ENCODE data around the gene GAL3ST3. TPM values are rescaled to one million over a fixed set of nuclear protein-coding genes. Genes with fewer than 3 reads are reported as not detected.
A peak's percentile ranks its signal among the peaks of the same experiment; 100 is the strongest.
"Not testable (repeated sequence)": the region's sequence is repeated elsewhere in the genome, so short reads cannot be mapped to it uniquely, and the experiment has no call there.

GAL3ST3 gene
- 0.18 TPM in 1 of 2 replicates, not detected in the other for total RNA-seq

GRCh38 chr11:66048547-66049323 is at the start of gene GAL3ST3:
TSS of gene GAL3ST3 (minus strand) at chr11:66049161. CDS start at chr11:66045415, 3,746 bp downstream.
- H3K9me3 Mint-ChIP-seq: no peaks in the 10 kb centered on the region
- DNase-seq (ENCODE audit: low spot score): no peak
- H3K36me3 Mint-ChIP-seq (ENCODE audit: low read depth): peaks cover 14% of the 10 kb centered on the region
- peaks cover 8% of the 10 kb centered on the region for H3K27me3 Mint-ChIP-seq (ENCODE audit: low read depth)
- H3K4me1 Mint-ChIP-seq (ENCODE audit: low read depth): peaks cover 38% of the 10 kb centered on the region
- intact Hi-C loops (cut with micrococcal nuclease): no loop called here
- H3K4me3 Mint-ChIP-seq (ENCODE audit: low read depth): no peak within 1 kb of the TSS
- no peak within 1 kb of the TSS for H3K27ac Mint-ChIP-seq

- H3K4me1 Mint-ChIP-seq (ENCODE audit: low read depth); H3K4me3 Mint-ChIP-seq (ENCODE audit: low read depth); DNase-seq (ENCODE audit: low spot score); H3K27me3 Mint-ChIP-seq (ENCODE audit: low read depth); H3K9me3 Mint-ChIP-seq; H3K27ac Mint-ChIP-seq; intact Hi-C loops (cut with micrococcal nuclease): not testable (repeated sequence)
- H3K36me3 Mint-ChIP-seq (ENCODE audit: low read depth): peaks cover 42% of the 10 kb centered on the region
Observed at GRCh38 chr11:66092125-66092524, 43.2 kb upstream of the GAL3ST3 start.

GRCh38 chr11:66090288-66090687 is 41.3 kb upstream of the GAL3ST3 start:
- H3K4me3 Mint-ChIP-seq (ENCODE audit: low read depth): no peak overlapping the region
- no peak overlapping the region for H3K27ac Mint-ChIP-seq
- peaks cover 8% of the 10 kb centered on the region for H3K4me1 Mint-ChIP-seq (ENCODE audit: low read depth)
- H3K27me3 Mint-ChIP-seq (ENCODE audit: low read depth): no peaks in the 10 kb centered on the region
- peaks cover 45% of the 10 kb centered on the region for H3K36me3 Mint-ChIP-seq (ENCODE audit: low read depth)
- H3K9me3 Mint-ChIP-seq: no peaks in the 10 kb centered on the region
- intact Hi-C loops (cut with micrococcal nuclease): no loop called here
- no peak for DNase-seq (ENCODE audit: low spot score)

GRCh38 chr11:66089067-66089466 is 40.1 kb upstream of the GAL3ST3 start:
- H3K4me1 Mint-ChIP-seq (ENCODE audit: low read depth): peaks cover 13% of the 10 kb centered on the region
- no peak overlapping the region for H3K27ac Mint-ChIP-seq
- H3K4me3 Mint-ChIP-seq (ENCODE audit: low read depth): no peak overlapping the region
- no peaks in the 10 kb centered on the region for H3K9me3 Mint-ChIP-seq
- no peak for DNase-seq (ENCODE audit: low spot score)
- H3K36me3 Mint-ChIP-seq (ENCODE audit: low read depth): peaks cover 45% of the 10 kb centered on the region
- intact Hi-C loops (cut with micrococcal nuclease): no loop called here
- H3K27me3 Mint-ChIP-seq (ENCODE audit: low read depth): no peaks in the 10 kb centered on the region

- H3K36me3 Mint-ChIP-seq (ENCODE audit: low read depth): peaks cover 36% of the 10 kb centered on the region
- no peak overlapping the region for H3K4me3 Mint-ChIP-seq (ENCODE audit: low read depth)
- H3K27ac Mint-ChIP-seq: no peak overlapping the region
- H3K9me3 Mint-ChIP-seq: no peaks in the 10 kb centered on the region
- peaks cover 24% of the 10 kb centered on the region for H3K4me1 Mint-ChIP-seq (ENCODE audit: low read depth)
- no peaks in the 10 kb centered on the region for H3K27me3 Mint-ChIP-seq (ENCODE audit: low read depth)
- DNase-seq (ENCODE audit: low spot score): no peak
- intact Hi-C loops (cut with micrococcal nuclease): no loop called here
Observed at GRCh38 chr11:66087148-66087908, 38.4 kb upstream of the GAL3ST3 start.

- H3K36me3 Mint-ChIP-seq (ENCODE audit: low read depth): peaks cover 23% of the 10 kb centered on the region
- H3K4me1 Mint-ChIP-seq (ENCODE audit: low read depth): peaks cover 47% of the 10 kb centered on the region
- no peak overlapping the region for H3K4me3 Mint-ChIP-seq (ENCODE audit: low read depth)
- intact Hi-C loops (cut with micrococcal nuclease): no loop called here
- peak overlapping the region; percentile 1 for H3K27ac Mint-ChIP-seq
- no peak for DNase-seq (ENCODE audit: low spot score)
- H3K27me3 Mint-ChIP-seq (ENCODE audit: low read depth): no peaks in the 10 kb centered on the region
- no peaks in the 10 kb centered on the region for H3K9me3 Mint-ChIP-seq
Observed at GRCh38 chr11:66084821-66085475, 36.0 kb upstream of the GAL3ST3 start.

- Mint-ChIP-seq H3K36me3 (ENCODE audit: low read depth) (peaks cover 22% of the 10 kb centered on the region), H3K4me1 (ENCODE audit: low read depth) (peaks cover 57% of the 10 kb centered on the region), H3K4me3 (ENCODE audit: low read depth) (no peak overlapping the region), H3K27me3 (ENCODE audit: low read depth) (no peaks in the 10 kb centered on the region), H3K9me3 (no peaks in the 10 kb centered on the region), H3K27ac (no peak overlapping the region)
- intact Hi-C loops (cut with micrococcal nuclease): no loop called here
- no peak for DNase-seq (ENCODE audit: low spot score)
Observed at GRCh38 chr11:66083767-66084166, 34.8 kb upstream of the GAL3ST3 start.

GRCh38 chr11:66082946-66083698 is 34.2 kb upstream of the GAL3ST3 start:
- H3K9me3 Mint-ChIP-seq: no peaks in the 10 kb centered on the region
- DNase-seq (ENCODE audit: low spot score): no peak
- H3K4me1 Mint-ChIP-seq (ENCODE audit: low read depth): peaks cover 57% of the 10 kb centered on the region
- H3K27ac Mint-ChIP-seq: no peak overlapping the region
- no peaks in the 10 kb centered on the region for H3K27me3 Mint-ChIP-seq (ENCODE audit: low read depth)
- H3K36me3 Mint-ChIP-seq (ENCODE audit: low read depth): peaks cover 24% of the 10 kb centered on the region
- no peak overlapping the region for H3K4me3 Mint-ChIP-seq (ENCODE audit: low read depth)
- intact Hi-C loops (cut with micrococcal nuclease): no loop called here

- Mint-ChIP-seq H3K27ac (peak overlapping the region; percentile 97), H3K4me1 (ENCODE audit: low read depth) (peaks cover 59% of the 10 kb centered on the region), H3K9me3 (no peaks in the 10 kb centered on the region), H3K4me3 (ENCODE audit: low read depth) (peak overlapping the region; percentile 83), H3K27me3 (ENCODE audit: low read depth) (no peaks in the 10 kb centered on the region), H3K36me3 (ENCODE audit: low read depth) (peaks cover 32% of the 10 kb centered on the region)
- intact Hi-C loops (cut with micrococcal nuclease): loop anchor here (2.0 kb wide), 2 partner anchors 19 to 53 kb away; no protein-coding TSS in a partner anchor
- peak; percentile 67 for DNase-seq (ENCODE audit: low spot score)
Observed at GRCh38 chr11:66081505-66081904, 32.5 kb upstream of the GAL3ST3 start.

- intact Hi-C loops (cut with micrococcal nuclease): loop anchor here (1.0 to 2.0 kb wide), 4 partner anchors 9 to 55 kb away; no protein-coding TSS in a partner anchor
- Mint-ChIP-seq H3K36me3 (ENCODE audit: low read depth) (peaks cover 40% of the 10 kb centered on the region), H3K4me3 (ENCODE audit: low read depth) (peak overlapping the region; percentile 55)
Observed at GRCh38 chr11:66080055-66080817, 31.3 kb upstream of the GAL3ST3 start.

GRCh38 chr11:66078949-66079348 is 30.0 kb upstream of the GAL3ST3 start:
- Mint-ChIP-seq H3K36me3 (ENCODE audit: low read depth) (peaks cover 47% of the 10 kb centered on the region), H3K4me1 (ENCODE audit: low read depth) (peaks cover 57% of the 10 kb centered on the region), H3K27ac (peak overlapping the region; percentile 61)
- H3K4me3 Mint-ChIP-seq (ENCODE audit: low read depth); intact Hi-C loops (cut with micrococcal nuclease); DNase-seq (ENCODE audit: low spot score); H3K27me3 Mint-ChIP-seq (ENCODE audit: low read depth); H3K9me3 Mint-ChIP-seq: not testable (repeated sequence)

More at GRCh38 chr11:66080055-66080817, 31.3 kb upstream of the GAL3ST3 start:
- Mint-ChIP-seq H3K4me1 (ENCODE audit: low read depth) (peaks cover 59% of the 10 kb centered on the region), H3K9me3 (no peaks in the 10 kb centered on the region), H3K27ac (peak overlapping the region; percentile 97), H3K27me3 (ENCODE audit: low read depth) (no peaks in the 10 kb centered on the region)
- DNase-seq (ENCODE audit: low spot score): peak; percentile 38

Measured in activated T-helper 2 cell treated with anti-CD3 and anti-CD28 coated beads, Interferon-gamma antibody, Interleukin-2, Interleukin-4, amounts not matched to agents 10 μg/mL and 5 μg/mL and 100 μg/mL, durations not matched to agents 14 hours and 24 hours and 36 hours (primary cell).